ENCODE data around the gene PARP15. TPM values are rescaled to one million over a fixed set of nuclear protein-coding genes. Genes with fewer than 3 reads are reported as not detected.

Gene PARP15
- total RNA-seq, 3 donors from 2014 or later = 1.2 to 2.0 (median 1.4) TPM

GRCh38 chr3:122618614-122619013, 41.2 kb downstream of the PARP15 start:
- ATAC-seq = no peak
- H3K9me3 ChIP-seq = no peaks in the 10 kb centered on the region
- no peaks in the 10 kb centered on the region for H3K4me1 ChIP-seq (ENCODE audit: low read depth)
- no peak overlapping the region for H3K4me3 ChIP-seq
- no peak for DNase-seq
- TF ChIP-seq CTCF (IDR thresholded peaks at IDR 0.05) = no peak
- intact Hi-C loops (cut with DNase I, micrococcal nuclease) = no loop called here
- no peaks in the 10 kb centered on the region for H3K36me3 ChIP-seq (ENCODE audit: low read depth)

- no peaks in the 10 kb centered on the region for H3K36me3 ChIP-seq (ENCODE audit: low read depth)
- no peaks in the 10 kb centered on the region for H3K4me1 ChIP-seq (ENCODE audit: low read depth)
- DNase-seq = no peak
- no peak for TF ChIP-seq CTCF (IDR thresholded peaks at IDR 0.05)
- H3K9me3 ChIP-seq = no peaks in the 10 kb centered on the region
- no peak for ATAC-seq
- no peak overlapping the region for H3K4me3 ChIP-seq
- intact Hi-C loops (cut with DNase I, micrococcal nuclease) = no loop called here
These were observed 41.6 kb downstream of the PARP15 start for GRCh38 chr3:122619040-122619439.

- TF ChIP-seq CTCF (IDR thresholded peaks at IDR 0.05) = no peak
- no peaks in the 10 kb centered on the region for H3K36me3 ChIP-seq (ENCODE audit: low read depth)
- H3K4me1 ChIP-seq (ENCODE audit: low read depth) = no peaks in the 10 kb centered on the region
- intact Hi-C loops (cut with DNase I, micrococcal nuclease) = no loop called here
- DNase-seq (no peak), ATAC-seq (no peak)
- no peak overlapping the region for H3K4me3 ChIP-seq
- no peaks in the 10 kb centered on the region for H3K9me3 ChIP-seq
These were observed 42.9 kb downstream of the PARP15 start for GRCh38 chr3:122620399-122620798.

GRCh38 chr3:122621112-122621511, 43.7 kb downstream of the PARP15 start:
- Histone ChIP-seq H3K9me3 (no peaks in the 10 kb centered on the region), H3K36me3 (ENCODE audit: low read depth) (no peaks in the 10 kb centered on the region), H3K4me3 (no peak overlapping the region), H3K4me1 (ENCODE audit: low read depth) (no peaks in the 10 kb centered on the region)
- intact Hi-C loops (cut with DNase I, micrococcal nuclease) = no loop called here
- no peak for DNase-seq
- TF ChIP-seq CTCF (IDR thresholded peaks at IDR 0.05) = no peak
- ATAC-seq = no peak

- intact Hi-C loops (cut with DNase I, micrococcal nuclease) = no loop called here
- Histone ChIP-seq H3K9me3 (no peaks in the 10 kb centered on the region), H3K36me3 (ENCODE audit: low read depth) (no peaks in the 10 kb centered on the region), H3K4me1 (ENCODE audit: low read depth) (no peaks in the 10 kb centered on the region), H3K4me3 (no peak overlapping the region)
- no peak for ATAC-seq
- TF ChIP-seq CTCF (IDR thresholded peaks at IDR 0.05) = no peak
- DNase-seq = no peak
These were observed 45.8 kb downstream of the PARP15 start for GRCh38 chr3:122623031-122623829.

Measured in mucosa of descending colon (tissue), 3 donors.